GM19395 (cell line): ENCODE data around the gene RAD51B.
A peak's percentile ranks its signal among the peaks of the same experiment; 100 is the strongest.

Experiments
- ATAC-seq: cut with Tn5 transposase; IDR thresholded peaks from one replicate; pipeline ENCODE4 v1.9.1; 2021; ENCODE audit warnings: mild to moderate bottlenecking, moderate library complexity; ENCODE audit not compliant: unreplicated experiment

The RAD51B gene

GRCh38 chr14:68370057-68370360 is 550.4 kb downstream of the RAD51B start:
- ATAC-seq, result no peak

- no peak for ATAC-seq
Observed at GRCh38 chr14:68372368-68372767, 552.8 kb downstream of the RAD51B start.

DNA sequence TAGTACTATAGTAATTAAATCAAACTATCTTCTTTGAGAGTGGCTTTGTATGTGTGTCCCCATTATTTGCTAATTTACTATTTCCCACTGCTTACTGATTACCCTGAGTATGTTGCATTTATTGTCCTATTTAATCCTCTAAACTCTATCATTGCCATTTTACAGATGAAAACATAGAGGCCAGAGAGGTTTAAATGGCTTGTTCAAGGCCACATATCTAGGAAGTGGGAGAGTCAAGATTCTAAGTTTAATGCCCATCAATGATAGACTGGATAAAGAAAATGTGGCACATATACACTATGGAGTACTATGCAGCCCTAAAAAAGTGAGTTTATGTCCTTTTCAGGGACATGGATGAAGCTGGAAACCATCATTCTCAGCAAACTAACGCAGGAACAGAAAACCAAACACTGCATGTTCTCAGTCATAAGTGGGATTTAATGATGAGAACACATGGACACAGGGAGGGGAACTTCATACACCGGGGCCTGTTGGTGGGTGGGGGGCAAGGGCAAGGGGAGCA is 553.6 kb downstream of the RAD51B start:
- ATAC-seq, result no peak

DNA sequence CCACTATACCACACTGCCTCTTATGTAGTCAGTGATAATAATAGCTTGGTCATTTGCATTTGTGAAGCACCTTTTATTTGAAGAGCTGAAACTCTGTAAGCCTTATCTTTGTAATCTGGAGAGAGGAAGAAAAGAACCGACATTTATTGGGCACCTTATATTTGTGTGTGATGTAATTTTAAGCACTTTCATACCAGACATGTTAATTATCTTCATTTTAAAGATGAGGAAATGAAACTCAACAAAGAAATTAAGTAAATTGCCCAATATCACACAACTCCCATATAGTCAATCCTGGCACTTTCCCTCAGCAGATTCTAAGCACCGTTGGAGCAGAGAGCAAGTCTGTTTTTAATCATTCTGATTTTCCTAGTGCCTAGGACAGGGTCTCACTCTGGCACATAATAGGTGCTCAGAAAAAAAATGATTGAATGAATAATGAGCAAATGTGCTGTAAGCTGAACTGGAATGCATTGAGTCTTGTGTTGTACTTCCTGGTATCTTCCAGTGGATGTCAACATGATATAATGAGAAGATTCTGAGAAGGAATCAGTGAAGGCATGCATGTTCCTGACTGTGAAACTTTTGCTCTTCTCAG is 554.4 kb downstream of the RAD51B start:
- ATAC-seq, result no peak

DNA sequence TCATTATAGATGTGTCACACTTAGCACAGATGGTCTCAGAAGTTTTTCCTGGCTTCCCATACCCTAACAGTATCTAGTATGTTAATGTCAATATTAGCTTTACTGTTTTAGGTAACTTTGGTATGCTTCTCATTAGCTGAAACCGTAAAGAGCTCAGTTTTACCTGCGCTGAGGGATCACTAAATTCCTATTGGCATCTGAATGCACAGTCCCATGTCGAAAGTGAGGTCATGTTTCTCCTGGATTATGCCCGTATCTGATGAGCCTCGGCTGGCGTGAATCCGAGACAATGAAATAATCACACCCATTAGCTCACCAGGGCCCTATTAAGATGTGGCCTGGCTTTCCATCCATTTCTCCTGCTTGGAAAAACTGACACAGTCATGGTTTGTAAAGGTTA is 555.1 kb downstream of the RAD51B start:
- no peak for ATAC-seq

DNA sequence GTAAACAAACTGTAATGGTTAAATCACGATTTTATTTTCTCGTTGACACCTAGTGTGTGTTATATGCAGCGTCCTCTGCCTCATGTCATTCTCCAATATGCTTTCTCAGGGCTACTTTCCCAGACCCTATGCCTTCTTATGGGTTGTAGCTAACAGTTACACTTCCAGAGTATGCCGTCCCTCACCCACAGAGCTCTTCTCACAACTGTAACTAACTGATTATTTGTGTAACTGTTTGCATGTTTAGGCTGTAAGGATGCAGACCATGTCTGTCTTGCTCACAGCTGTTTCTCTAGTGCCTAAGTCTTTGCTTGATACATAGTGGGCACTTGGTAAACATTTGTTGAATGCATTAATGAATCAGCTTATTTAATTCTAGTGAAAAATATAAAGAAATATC is 555.8 kb downstream of the RAD51B start:
- no peak for ATAC-seq

DNA sequence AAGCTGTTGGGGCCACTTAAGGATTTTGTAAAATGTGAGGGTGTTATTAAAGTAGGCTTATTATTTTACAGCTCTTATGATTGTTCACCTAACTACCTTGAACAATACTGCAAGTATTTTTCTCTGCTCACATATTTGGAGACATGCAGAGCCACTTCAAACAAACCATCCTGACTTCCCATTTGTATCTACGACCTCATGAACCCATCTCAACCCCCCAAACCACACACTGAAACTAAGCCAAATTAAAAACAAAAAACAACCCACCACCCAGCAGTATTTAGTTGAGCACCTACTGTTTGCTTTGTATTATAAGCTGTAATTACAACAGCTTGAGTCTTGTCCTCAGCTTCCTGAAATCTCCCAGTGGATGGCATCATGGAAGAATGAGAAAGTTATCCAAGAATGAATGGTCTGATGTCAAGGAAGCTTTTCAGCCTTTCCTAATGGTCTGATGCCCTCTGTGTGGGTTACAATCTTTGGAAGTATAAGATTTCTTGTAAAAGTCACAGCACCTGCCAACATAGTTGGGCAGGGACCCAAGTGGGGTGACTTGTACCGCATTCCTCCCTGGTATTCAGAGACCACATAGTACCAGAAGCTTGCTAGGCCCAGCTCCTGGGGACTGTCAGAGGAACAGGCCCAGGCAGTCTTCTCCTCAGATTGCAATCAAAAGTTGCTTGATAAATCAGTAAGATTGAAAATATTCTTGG is 556.6 kb downstream of the RAD51B start:
- no peak for ATAC-seq

DNA sequence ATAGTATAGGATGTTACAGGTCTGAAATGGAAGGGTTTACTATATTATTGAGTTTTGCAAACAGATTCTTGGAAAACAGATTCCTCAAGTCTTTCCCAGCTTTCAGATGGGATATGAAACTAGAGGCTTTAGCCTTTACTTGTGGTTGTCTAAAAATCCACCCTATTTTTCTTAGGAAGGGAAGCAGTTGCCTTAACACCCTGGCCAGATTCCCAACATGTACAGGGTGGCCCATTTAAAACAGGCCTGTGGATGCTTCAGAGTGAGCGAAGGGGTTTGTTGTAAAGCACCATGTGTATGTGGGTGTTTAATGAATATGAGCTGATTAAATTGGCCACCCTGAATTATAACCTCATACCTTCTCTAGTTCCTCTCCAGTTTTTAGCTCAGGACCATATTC is 557.4 kb downstream of the RAD51B start:
- no peak for ATAC-seq

GRCh38 chr14:68377459-68377858 is 557.9 kb downstream of the RAD51B start:
- no peak for ATAC-seq

DNA sequence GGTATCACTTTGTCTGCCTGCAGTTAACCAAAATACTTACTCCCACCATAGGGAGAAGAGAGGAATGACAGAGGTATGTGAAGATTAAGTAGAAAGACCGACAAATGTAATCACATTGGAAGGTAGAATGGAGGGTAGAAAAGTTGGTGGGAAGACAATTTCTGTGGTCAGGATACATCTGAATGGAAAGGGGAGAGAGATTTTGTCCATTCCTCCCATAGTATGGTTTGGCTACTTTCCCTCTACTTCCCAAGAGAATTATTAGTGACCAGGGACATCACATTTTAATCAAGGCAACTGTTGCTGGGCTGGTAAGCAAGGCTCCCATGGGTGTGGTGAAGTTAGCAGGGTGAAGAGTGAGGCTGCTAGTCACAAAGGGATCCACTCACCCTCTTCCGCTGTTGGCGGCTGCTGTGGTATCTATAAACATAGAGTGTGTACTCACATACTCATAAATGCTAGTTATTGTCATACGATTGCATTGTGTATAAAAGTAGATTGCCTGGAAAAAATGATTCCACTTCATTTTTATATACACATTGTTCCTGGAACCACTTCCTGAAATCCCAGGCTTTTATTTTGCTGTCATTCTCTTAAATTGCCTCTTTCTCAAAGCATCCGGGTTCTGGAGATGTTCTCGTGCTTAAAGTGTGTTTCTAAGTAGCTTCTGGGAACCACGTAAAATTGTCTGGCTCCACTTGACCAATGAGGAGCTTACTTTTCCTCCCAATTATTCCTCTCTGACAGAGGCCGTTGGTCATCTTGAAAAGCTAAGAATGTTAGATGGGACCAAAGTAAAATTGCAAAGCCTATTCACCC is 560.1 kb downstream of the RAD51B start:
- ATAC-seq, result no peak

DNA sequence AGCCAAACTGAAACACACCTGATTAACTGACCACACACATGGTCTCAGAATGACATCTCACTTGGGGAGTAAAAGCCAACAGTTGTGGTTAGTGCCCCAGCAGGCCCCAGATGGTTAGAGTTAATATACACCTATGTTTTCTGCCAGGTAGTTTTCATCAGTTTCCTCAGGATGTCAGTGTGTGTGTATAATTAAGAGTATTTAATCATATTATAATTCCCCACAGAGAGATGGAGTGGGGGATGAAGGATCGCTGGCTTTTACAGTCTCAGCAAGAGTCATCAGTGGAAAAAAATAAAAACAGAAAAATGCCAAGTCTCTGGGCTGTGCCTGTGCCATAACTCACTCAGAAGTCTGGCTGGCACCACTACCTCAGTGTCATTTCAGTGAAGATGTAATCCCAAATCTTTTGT is 560.8 kb downstream of the RAD51B start:
- peak; percentile 74 for ATAC-seq

GRCh38 chr14:68384335-68384734 is 564.8 kb downstream of the RAD51B start:
- no peak for ATAC-seq

- ATAC-seq, result no peak
Observed at GRCh38 chr14:68384881-68385280, 565.3 kb downstream of the RAD51B start.

DNA sequence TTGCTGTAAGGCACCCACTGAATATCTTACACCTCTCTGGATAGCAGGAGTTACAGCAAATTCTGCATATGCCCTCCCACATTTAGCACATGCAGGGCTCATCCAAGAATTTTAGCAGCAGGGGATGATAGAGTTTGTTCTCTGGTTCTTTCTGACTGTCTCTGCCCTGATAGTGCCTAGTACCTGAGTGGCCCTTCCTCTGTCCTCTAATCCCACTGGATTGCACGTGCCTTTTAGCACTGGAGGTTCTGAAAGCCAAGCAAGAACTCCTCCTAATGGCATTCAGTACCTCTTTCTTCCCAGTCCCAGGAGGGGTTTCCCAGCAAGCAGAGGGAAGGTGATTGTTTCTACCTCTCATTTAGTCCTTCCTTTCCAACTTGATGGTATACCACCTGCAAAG is 566.9 kb downstream of the RAD51B start:
- no peak for ATAC-seq

- no peak for ATAC-seq
Observed at GRCh38 chr14:68386950-68387779, 567.6 kb downstream of the RAD51B start.

GRCh38 chr14:68389943-68390342 is 570.4 kb downstream of the RAD51B start:
- ATAC-seq, result no peak

DNA sequence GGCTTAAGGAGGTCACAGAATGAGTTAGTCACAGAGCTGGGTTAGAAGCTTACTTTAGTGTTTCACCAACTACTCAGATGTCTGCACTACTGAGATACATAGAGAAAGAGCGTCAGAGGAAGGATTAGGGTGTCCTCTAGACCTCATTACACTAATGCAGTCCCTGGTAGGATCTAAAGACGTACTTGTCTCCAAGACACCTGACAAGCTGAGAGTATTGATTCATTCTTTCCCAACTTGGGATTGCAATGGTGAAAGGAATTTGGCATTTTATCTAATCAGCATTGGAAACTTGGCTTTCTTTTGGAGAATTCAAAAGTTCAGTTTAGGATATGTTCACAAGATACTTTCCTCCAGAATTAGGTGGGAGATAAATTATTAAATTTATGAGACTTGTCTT is 571.2 kb downstream of the RAD51B start:
- no peak for ATAC-seq

DNA sequence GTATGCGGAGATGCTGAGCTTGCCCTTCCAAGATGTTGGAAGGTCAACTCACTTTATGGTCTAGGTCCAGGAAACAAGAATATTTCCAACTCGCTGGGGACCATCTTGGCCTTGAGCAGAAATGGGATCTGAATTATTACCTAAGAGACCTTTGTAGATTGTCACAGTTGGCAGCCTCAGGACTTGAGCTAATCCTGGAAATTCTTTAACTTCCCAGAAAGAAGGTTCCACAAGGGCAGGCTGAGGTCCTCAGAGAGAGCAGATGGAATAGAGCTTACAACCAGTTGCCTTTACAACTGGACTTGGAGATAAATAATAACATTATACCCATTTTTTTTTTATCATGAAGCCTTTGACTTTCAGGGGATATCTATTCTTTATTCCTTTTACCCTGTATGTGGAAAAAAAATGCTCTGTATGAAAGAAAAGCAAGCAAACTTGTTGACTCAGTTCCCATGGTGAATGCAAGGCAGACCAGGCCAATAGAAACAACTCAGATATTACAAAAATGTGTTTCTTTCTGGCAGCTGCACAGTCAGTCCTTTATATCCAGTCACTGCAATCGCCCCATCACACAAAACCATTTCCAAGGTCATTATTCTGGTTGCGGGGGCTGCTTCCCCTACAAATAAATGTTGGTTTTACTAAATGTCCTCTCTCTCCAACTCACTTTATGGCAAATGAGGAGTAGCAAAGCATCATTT is 571.9 kb downstream of the RAD51B start:
- no peak for ATAC-seq

- ATAC-seq, result no peak
Observed at GRCh38 chr14:68392393-68393141, 573.0 kb downstream of the RAD51B start.

- ATAC-seq, result no peak
Observed at GRCh38 chr14:68393259-68393658, 573.7 kb downstream of the RAD51B start.
